ENCODE data around the gene MAP3K12. TPM values are rescaled to one million over a fixed set of nuclear protein-coding genes. Genes with fewer than 3 reads are reported as not detected.

MAP3K12 gene
- total and polyA plus RNA-seq, 2 of the 8 experiments (the other 6 are each of a cell fraction or from before 2014, with no cell fraction given) = 23.4 to 42.7 TPM

DNA sequence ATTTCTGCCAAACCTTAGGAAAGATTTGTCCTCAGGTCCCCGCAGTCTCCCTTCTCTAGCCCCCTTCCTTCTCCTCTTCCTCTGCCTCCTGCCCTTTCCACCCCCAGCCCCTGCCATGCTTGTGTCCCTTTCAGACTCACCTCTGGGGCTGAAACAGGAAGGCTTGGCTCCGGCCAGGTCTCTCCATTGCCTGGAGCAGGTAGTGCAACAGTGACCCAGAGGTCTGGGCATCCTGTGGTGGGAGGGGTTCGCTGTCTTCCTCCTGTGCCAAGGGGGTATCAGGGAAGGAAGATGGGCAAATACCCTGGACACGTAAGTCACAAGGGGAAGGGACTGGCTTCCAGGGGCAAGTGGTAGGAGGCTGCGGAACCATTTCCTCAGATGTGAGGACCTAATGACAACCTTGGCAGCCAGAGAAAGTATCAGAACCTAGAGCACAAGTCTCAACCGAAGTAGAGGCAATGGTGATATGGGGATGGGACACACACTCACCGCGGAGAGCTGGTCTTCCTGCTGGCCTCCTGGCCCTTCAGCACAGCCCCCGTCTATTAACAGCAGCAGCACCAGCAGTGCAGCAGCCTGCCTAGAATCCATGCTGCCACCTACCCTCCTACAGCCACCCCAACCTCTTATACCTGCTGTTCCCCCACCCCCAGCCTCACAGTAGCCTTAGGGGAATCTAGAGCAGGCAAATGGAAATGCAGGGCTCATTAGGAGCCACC is 7.8 kb upstream of the MAP3K12 start, which contains the start of gene NPFF:
Gene NPFF (minus strand): TSS at position 604 of the 722 bp plus-strand sequence. CDS start 10 bp downstream, at position 594.
- TF ChIP-seq RXRA (IDR thresholded peaks at IDR 0.05; ENCODE audit: insufficient read depth, low read depth, low read length) (no peak), SP2 (IDR thresholded peaks at IDR 0.05; ENCODE audit: low read length) (no peak), POLR2AphosphoS5 (IDR thresholded peaks at IDR 0.05; ENCODE audit: low read depth, low read length) (peak; percentile 44; the same call in 1 of the 2 replicates), SP4 (IDR thresholded peaks at IDR 0.05; ENCODE audit: low read length) (no peak)
- TF ChIP-seq, protein P1, sequence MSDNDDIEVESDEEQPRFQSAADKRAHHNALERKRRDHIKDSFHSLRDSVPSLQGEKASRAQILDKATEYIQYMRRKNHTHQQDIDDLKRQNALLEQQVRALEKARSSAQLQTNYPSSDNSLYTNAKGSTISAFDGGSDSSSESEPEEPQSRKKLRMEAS (IDR thresholded peaks at IDR 0.05) = no peak
- peaks cover 0 to 4% of the 10 kb centered on the region in 2 experiments for H4K20me1 ChIP-seq (replicated peaks in 1 of 2; ENCODE audit: control insufficient read depth in 1 of 2, insufficient read depth in 2 of 2, low read length in 2 of 2)
- H3K27me3 ChIP-seq (replicated peaks in 1 of 4; ENCODE audit: control insufficient read depth in 3 of 4, extremely low read depth in 1 of 4, insufficient read depth in 3 of 4, low read length in 3 of 4) = no peaks in the 10 kb centered on the region
- H4K91ac ChIP-seq (replicated peaks; ENCODE audit: insufficient read length, low read length) = no peak within 1 kb of the TSS
- H3K4me3 ChIP-seq (ENCODE audit: extremely low read depth in 1 of 4, insufficient read depth in 2 of 4, low read depth in 3 of 4, low read length in 4 of 4) = no peak within 1 kb of the TSS; a peak in 1 of 8 replicates
- ChIA-PET CTCF (ENCODE audit: partially characterized antibody) (interaction anchor here (1.0 to 9.8 kb wide), 9 partner anchors 13 to 296 kb away, joined by 3 to 105 read pairs (median 11); partner anchors contain the start of gene AAAS), POLR2A (ENCODE audit: partially characterized antibody) (interaction anchor here (1.2 to 67.0 kb wide), 5 partner anchors 9 to 180 kb away, joined by 3 to 3397 read pairs (median 3); partner anchors contain the start of genes PCBP2 and PRR13)
- no peak within 1 kb of the TSS for H2AK5ac ChIP-seq (ENCODE audit: low read depth, low read length)
- FAIRE-seq = no peak
- H3K14ac ChIP-seq (ENCODE audit: insufficient read length) = no peak within 1 kb of the TSS
- no peak within 1 kb of the TSS for H3K9ac ChIP-seq (replicated peaks in 1 of 4; ENCODE audit: extremely low read depth in 1 of 4, low read depth in 3 of 4, low read length in 3 of 4)
- no peak within 1 kb of the TSS; the same call in 1 of the 2 replicates for H2BK12ac ChIP-seq (ENCODE audit: low read depth, low read length)
- no peak within 1 kb of the TSS for H3K4ac ChIP-seq (replicated peaks; ENCODE audit: insufficient read length, low read depth, low read length)
- no peak within 1 kb of the TSS for H2BK120ac ChIP-seq (replicated peaks; ENCODE audit: low read depth, low read length)
- H2BK15ac ChIP-seq (ENCODE audit: low read length) = no peak within 1 kb of the TSS
- H4K8ac ChIP-seq (ENCODE audit: extremely low read depth, insufficient read depth, low read length) = no peak within 1 kb of the TSS
- no peak within 1 kb of the TSS; the same call in 1 of the 2 replicates for H2BK5ac ChIP-seq (ENCODE audit: low read depth, low read length)
- no peak within 1 kb of the TSS for H2AFZ ChIP-seq (ENCODE audit: low read length)
- H3K4me1 ChIP-seq (replicated peaks in 1 of 4; ENCODE audit: control insufficient read depth in 3 of 4, insufficient read depth in 4 of 4, low read length in 3 of 4) = peaks cover 0 to 3% (median 1%) of the 10 kb centered on the region in 4 experiments; a peak in 6 of 7 replicates
- no peak within 1 kb of the TSS for H3K27ac ChIP-seq (ENCODE audit: low read depth, low read length)
- no peak within 1 kb of the TSS for H2BK20ac ChIP-seq (ENCODE audit: low read length)
- no peak for DNase-seq (ENCODE audit: low read depth in 1 of 2, low spot score in 2 of 2)
- no peaks in the 10 kb centered on the region for H3K23me2 ChIP-seq (ENCODE audit: low read depth, low read length)
- no peak within 1 kb of the TSS for H4K5ac ChIP-seq (ENCODE audit: insufficient read length, low read depth, low read length)
- H3K56ac ChIP-seq (replicated peaks; ENCODE audit: insufficient read length, low read depth, low read length) = no peak within 1 kb of the TSS
- H3K79me2 ChIP-seq (ENCODE audit: control insufficient read depth in 1 of 2, insufficient read depth in 2 of 2, low read length in 2 of 2) = peaks cover 0 to 6% of the 10 kb centered on the region in 2 experiments; a peak in 2 of 4 replicates
- peaks cover 2% of the 10 kb centered on the region for H3K79me1 ChIP-seq (ENCODE audit: low read depth, low read length)
- no peak within 1 kb of the TSS for H3K23ac ChIP-seq (ENCODE audit: insufficient read length)
- H3K9me3 ChIP-seq (ENCODE audit: insufficient read depth in 2 of 2, low read depth in 1 of 2, low read length in 1 of 2) = no peaks in the 10 kb centered on the region
- no peak within 1 kb of the TSS for H3K18ac ChIP-seq (ENCODE audit: extremely low read depth, low read length)
- peaks cover 9 to 23% (median 14%) of the 10 kb centered on the region in 4 experiments; a peak in 7 of 8 replicates for H3K36me3 ChIP-seq (ENCODE audit: control insufficient read depth in 2 of 4, insufficient read depth in 4 of 4, low read length in 3 of 4)
- no peak within 1 kb of the TSS for H3K4me2 ChIP-seq (ENCODE audit: insufficient read depth in 1 of 2, low read depth in 2 of 2, low read length in 2 of 2)
- 93% methylated on average over 9 of the region's 9 CpGs; no CpG with 5 or more reads in 1 of the 2 experiments for WGBS, 2 experiments (ENCODE audit: extremely low coverage in 1 of 2, insufficient coverage in 1 of 2, insufficient read length in 1 of 2, insufficient replicate concordance in 2 of 2, low coverage in 1 of 2, low lambda C conversion rate in 2 of 2, missing lambda C conversion rate in 1 of 2)
